Choroid plexus epithelial cell (primary cell): ENCODE results near the gene SLCO1B1.
"Not testable (repeated sequence)": the region's sequence is repeated elsewhere in the genome, so short reads cannot be mapped to it uniquely, and the experiment has no call there.

Source experiments
- DNase-seq: peaks from one replicate; pipeline ENCODE4 v3.0.0-alpha.2; 2010; ENCODE audit warnings: low read depth
- H3K4me3 ChIP-seq: 2 replicates; pipeline ENCODE4 v1.5.1; 2011; ENCODE audit warnings: low read depth, mild to moderate bottlenecking, control low read depth, low read length, moderate library complexity
- CTCF ChIP-seq: conservative IDR thresholded peaks from 2 replicates; pipeline ENCODE4 v1.5.1; 2011; ENCODE audit warnings: low read depth, mild to moderate bottlenecking, control low read depth, inconsistent platforms, low read length, moderate library complexity

Gene SLCO1B1

GRCh38 chr12:21169878-21170472, 39.0 kb downstream of the SLCO1B1 start:
- peak; percentile 88 for TF ChIP-seq CTCF
- peak; percentile 69 for DNase-seq
- no peak overlapping the region for H3K4me3 ChIP-seq

DNA sequence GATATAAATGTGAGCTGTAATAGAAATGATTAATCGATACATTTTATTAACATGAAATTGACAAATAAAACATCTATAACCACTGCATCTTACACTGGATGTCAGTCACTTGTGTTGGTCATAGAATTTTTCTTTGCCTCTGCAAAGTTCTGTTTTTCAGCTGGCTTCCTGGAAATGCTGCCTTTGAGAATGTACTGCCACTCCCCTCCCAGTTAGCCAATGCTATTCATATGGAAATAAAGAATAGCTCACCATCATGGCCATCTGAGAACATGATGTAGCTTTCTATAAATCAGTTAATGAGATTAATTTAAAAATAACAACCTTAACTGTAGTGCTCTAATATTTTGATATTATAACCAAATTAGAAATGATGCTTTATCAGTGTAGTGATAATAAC, 41.1 kb downstream of the SLCO1B1 start:
- DNase-seq: no peak
- TF ChIP-seq CTCF: no peak
- H3K4me3 ChIP-seq: no peak overlapping the region

DNA sequence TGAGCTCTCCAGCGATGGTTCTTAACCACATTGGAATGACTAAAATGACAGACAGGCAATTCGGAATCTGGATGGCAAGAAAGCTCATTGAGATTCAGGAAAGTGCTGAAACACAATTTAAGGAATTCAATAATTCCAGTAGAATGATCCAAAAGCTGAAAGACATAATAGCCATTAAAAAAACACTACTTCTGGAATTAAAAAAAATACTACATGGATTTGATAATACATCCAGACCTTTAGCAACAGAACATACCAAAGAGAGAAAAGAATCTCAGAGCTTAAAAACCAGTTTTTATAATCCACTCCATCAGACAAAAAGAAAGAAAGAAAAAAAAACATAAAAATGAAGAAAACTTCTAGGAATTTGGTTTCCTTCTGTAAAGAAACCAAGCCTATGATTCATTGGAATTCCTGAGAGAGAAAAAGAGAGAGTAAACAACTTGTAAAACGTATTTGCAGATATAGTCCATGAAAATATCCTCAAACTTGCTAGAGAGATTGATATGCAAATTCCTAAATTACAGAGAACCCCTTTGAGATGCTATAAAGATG, 52.8 kb downstream of the SLCO1B1 start:
- H3K4me3 ChIP-seq: no peak overlapping the region
- no peak for TF ChIP-seq CTCF
- peak; percentile 17 for DNase-seq

- TF ChIP-seq CTCF: no peak
- no peak for DNase-seq
- H3K4me3 ChIP-seq: no peak overlapping the region
Observed at GRCh38 chr12:21190016-21190415, 59.0 kb downstream of the SLCO1B1 start.

DNA sequence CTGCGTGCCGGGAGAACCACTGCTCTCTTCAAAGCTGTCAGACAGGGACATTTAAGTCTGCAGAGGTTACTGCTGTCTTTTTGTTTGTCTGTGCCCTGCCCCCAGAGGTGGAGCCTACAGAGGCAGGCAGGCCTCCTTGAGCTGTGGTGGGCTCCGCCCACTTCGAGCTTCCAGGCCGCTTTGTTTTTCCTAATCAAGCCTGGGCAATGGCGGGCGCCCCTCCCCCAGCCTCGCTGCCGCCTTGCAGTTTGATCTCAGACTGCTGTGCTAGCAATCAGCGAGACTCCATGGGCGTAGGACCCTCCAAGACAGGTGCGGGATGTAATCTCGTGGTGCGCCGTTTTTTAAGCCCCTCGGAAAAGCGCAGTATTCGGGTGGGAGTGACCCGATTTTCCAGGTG, 83.4 kb downstream of the SLCO1B1 start:
- H3K4me3 ChIP-seq, DNase-seq: not testable (repeated sequence)

GRCh38 chr12:21219206-21219605, 88.2 kb downstream of the SLCO1B1 start:
- H3K4me3 ChIP-seq: no peak overlapping the region
- DNase-seq: no peak
- TF ChIP-seq CTCF: no peak

DNA sequence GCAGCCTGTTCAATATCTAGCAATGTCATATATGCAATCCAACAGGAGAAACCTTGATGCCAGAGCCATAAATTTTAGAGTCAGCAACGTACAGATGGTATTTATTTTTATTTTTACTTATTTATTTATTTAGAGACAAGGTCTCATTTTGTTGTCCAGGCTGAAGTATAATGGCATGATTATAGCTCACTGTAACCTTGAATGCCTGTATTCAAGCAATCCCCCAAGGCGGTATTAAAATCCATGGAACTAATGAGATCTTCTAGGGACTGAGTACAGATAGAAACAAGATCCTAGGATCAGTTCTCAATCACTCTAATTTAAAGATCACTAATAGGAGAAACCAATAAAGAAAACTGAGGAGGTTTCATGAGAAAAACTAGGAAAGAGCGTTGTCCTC, 89.3 kb downstream of the SLCO1B1 start:
- DNase-seq: no peak
- no peak for TF ChIP-seq CTCF
- no peak overlapping the region for H3K4me3 ChIP-seq
